Measurements from ENCODE around the gene MCRIP1.

DNA sequence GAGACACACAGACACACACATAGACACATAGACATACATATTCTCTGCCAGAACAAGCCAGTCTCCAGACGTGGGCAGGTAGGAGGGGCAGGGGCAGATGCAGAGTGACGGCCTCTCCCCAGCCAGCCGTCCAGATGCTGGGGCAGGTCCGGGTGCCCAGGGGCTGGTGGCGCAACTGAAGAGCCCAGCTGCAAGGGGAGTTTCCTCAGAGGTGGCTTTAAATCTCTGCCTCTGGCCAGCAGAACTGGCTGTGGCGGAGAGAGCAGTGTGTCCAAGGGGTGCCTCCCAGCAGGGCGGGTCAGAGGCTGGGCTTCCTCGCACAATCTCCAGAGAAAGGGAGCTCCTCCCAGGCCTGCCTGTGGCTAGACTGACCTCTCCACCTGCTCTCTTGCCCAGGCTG, 38.6 kb downstream of the MCRIP1 start:
- TF ChIP-seq, protein P1, sequence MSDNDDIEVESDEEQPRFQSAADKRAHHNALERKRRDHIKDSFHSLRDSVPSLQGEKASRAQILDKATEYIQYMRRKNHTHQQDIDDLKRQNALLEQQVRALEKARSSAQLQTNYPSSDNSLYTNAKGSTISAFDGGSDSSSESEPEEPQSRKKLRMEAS (IDR thresholded peaks at IDR 0.05; ENCODE audit: low read depth), result no peak
- TF ChIP-seq ELF1 (IDR thresholded peaks at IDR 0.05), result no peak
- TF ChIP-seq, protein P2, sequence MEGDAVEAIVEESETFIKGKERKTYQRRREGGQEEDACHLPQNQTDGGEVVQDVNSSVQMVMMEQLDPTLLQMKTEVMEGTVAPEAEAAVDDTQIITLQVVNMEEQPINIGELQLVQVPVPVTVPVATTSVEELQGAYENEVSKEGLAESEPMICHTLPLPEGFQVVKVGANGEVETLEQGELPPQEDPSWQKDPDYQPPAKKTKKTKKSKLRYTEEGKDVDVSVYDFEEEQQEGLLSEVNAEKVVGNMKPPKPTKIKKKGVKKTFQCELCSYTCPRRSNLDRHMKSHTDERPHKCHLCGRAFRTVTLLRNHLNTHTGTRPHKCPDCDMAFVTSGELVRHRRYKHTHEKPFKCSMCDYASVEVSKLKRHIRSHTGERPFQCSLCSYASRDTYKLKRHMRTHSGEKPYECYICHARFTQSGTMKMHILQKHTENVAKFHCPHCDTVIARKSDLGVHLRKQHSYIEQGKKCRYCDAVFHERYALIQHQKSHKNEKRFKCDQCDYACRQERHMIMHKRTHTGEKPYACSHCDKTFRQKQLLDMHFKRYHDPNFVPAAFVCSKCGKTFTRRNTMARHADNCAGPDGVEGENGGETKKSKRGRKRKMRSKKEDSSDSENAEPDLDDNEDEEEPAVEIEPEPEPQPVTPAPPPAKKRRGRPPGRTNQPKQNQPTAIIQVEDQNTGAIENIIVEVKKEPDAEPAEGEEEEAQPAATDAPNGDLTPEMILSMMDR (IDR thresholded peaks at IDR 0.05), result no peak
- TF ChIP-seq TCF12 (IDR thresholded peaks at IDR 0.05), result no peak
- no peak for TF ChIP-seq EP300 (IDR thresholded peaks at IDR 0.05; ENCODE audit: borderline replicate concordance in 1 of 2, low read depth in 1 of 2, low read length in 1 of 2)
- TF ChIP-seq JUND (IDR thresholded peaks at IDR 0.05), result no peak
- no peak for TF ChIP-seq SMC3 (IDR thresholded peaks at IDR 0.05; ENCODE audit: low read depth, low read length)
- no peak for TF ChIP-seq MXI1 (IDR thresholded peaks at IDR 0.05; ENCODE audit: low read depth, low read length)
